DMS114 treated with DMSO at 0.1 percent for 48 hours (cell line): Measurements from ENCODE around the gene ABCG2.
"Not testable (repeated sequence)": the region's sequence is repeated elsewhere in the genome, so short reads cannot be mapped to it uniquely, and the experiment has no call there.

Source experiments
- DNase-seq: peaks from one replicate; lab custom pipeline; 2025; ENCODE audit not compliant: unreplicated experiment; lab: John Stamatoyannopoulos, UW

ABCG2 gene

GRCh38 chr4:88166608-88167007 is 8.2 kb upstream of the ABCG2 start:
- no peak for DNase-seq

DNA sequence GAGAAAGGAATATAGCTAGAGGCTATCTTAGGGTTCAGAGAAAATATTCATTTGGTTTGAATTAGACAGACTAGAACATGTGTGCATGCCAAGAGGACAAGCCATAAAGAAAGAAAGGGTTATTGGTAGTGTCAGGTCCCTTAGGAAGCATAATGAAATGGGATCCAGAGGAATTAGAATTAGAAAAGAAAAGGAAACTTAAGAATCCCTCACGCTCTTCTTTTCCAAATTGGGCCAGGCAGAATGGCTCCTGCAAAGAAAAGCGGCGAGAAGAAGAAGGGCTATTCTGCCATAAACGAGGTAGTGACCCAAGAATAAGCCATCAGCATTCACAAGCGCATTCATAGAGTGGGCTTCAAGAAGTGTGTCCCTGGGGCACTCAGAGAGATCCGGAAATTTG is 4.9 kb upstream of the ABCG2 start:
- no peak for DNase-seq

DNA sequence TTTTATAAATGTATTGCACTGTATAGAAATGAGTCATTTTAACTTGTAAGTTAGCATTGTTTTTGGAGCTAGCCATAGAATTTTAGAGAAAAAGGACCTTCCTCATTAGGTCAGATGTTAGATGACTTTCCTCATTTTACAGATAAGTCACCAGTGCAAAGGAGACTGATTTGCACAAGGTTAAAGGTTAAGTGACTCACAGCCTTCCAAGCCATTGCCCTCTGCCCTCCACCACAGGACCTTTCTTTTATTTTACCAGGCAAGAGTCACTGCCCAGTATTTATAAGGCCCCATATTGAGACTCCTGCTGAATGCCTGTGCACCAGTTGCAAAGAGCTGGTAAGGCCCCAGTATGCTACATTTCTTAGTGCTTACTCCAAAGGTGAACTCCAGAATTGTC is 4.2 kb upstream of the ABCG2 start:
- no peak for DNase-seq

DNA sequence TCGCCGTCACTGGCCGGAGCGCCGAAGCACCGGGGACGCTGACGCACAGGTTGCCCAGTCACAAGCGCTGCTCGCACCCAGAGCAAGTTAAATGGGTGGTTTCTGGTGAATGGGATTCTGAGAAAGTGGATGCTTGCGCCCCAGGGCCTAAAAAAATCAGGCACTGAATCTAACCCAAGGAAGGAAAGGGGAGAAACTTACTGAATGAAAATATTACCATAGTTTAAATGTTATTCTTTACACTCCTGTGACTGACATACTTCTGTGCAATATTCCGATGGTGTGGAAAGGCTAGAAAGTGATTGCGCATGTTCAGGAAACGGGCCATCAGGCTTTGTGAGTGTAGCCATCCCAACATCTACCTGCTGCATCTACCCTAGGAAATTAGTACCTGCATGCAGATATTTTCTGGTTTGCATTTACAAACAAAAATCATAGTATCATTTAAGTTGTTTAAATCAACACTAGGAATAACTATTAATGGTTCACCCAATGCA is 838 bp upstream of the ABCG2 start:
- no peak for DNase-seq

DNA sequence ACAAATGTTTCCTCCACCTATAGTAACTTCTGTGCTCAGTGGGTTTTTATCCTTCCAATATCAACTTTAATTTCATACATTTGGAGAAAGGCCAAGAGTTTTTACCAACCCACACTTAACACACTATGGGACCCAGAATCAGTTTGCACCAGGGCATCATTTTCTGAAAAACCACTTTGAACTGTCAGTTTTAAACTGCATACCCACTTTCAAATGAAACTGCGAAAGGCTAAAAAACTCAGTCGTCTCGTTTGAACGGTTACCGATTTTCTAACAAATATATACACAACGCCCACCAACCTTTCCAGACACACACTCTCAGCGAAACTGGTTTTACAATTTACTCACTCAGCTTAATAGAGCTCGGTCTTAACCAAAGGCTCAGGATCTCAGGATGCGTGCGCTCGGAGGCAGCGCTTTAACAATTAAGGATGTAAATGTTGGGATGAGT is 376 bp downstream of the ABCG2 start:
- DNase-seq: no peak

- not testable (repeated sequence) for DNase-seq
Measured at GRCh38 chr4:88152331-88152730, 6.1 kb downstream of the ABCG2 start.

DNA sequence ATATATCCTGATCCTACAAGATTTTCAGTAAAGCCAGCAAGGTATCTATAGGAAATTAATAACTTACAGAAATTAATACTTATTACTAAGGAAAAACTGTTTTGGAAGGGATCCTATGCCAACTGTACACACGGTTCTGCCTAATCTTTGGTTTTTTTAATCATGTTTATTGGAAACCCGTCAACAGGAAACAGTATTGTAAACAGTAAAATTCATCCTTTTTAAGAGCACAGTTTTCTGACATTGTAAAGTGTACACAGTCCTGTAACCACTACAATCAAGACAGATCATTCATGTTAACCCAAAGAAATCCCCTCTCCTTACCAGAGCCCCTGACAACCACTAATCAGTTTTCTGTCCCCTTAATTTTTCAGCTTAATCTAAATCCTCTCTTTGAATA is 9.9 kb downstream of the ABCG2 start:
- DNase-seq: no peak

GRCh38 chr4:88147799-88148217 is 10.6 kb downstream of the ABCG2 start:
- DNase-seq: no peak

- DNase-seq: no peak
Measured at GRCh38 chr4:88146891-88147290, 11.5 kb downstream of the ABCG2 start.

DNA sequence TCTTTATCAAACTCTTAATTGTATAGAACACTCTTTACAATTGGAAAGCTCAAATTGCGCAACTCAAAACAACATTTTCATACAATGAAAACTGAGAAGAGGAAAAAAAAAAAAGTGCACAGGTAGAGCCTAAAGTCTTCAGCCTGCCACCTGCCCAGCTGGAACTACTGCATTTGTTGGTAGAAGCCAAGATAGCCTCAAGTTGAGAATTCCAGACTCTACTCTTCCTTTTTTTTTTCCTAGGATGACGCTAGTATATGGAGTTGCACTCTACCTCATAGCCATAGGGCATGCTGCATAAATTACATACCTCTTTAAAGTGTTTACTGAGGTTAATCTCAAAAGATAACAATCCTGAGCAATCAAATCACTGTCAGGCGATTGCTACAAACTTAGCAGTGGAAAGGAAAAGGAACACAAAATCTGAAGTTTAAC is 13.6 kb downstream of the ABCG2 start:
- DNase-seq: no peak

DNA sequence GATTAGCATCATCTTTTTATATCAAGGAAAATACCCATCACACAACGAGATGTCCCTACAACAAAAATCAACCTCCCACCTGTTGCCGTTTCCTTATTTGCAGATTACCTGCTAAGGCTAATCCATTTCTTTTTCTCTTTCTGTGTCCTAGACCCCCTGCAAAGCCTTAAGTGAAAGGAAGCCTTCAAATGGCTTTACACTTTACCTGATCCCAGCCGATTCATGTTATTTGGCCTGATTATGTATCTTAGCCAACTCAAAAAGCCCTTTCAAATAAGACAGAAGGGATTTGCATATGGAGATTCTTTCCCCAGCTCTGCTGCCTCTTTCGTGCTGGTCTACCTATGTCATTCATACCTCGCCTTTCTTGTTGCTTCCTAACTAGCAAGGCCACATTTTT is 14.4 kb downstream of the ABCG2 start:
- no peak for DNase-seq

DNA sequence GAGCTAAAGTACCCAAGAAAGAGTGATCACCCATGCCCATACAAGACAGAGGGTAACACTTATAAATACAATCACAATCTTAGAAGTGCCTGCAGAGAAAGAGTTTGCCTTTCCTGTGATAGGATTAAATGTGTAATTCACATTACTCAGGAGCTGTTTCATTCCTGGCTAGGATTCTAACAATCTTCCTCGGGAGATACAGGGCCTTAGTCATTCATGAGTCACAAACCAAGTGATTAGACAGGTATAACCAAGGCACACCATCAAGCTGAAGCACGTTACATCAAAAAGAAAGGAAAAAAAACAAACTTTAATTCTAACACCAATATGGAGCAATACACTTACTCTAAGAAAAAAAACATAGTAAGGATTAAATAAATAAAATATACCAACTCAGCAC is 14.9 kb downstream of the ABCG2 start:
- DNase-seq: no peak

DNA sequence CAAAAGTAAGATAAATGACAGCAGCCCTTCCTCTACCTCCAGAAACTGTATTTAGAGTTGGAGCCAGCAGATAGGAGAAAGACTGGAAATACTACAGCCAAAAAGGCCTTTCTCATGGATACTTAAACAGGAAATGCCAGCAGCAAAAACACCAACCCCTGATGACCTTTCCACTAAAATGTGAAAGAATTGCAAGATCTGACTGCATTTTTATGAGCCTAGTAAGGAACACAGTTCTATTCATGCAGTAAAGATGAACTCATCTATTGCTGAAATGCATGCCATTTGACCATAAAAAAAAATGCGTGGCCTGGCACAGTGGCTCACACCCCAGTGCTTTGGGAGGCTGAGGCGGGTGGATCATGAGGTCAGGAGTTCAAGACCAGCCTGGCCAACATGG is 19.9 kb downstream of the ABCG2 start:
- DNase-seq: no peak

- no peak for DNase-seq
Measured at GRCh38 chr4:88137112-88137511, 21.3 kb downstream of the ABCG2 start.

DNA sequence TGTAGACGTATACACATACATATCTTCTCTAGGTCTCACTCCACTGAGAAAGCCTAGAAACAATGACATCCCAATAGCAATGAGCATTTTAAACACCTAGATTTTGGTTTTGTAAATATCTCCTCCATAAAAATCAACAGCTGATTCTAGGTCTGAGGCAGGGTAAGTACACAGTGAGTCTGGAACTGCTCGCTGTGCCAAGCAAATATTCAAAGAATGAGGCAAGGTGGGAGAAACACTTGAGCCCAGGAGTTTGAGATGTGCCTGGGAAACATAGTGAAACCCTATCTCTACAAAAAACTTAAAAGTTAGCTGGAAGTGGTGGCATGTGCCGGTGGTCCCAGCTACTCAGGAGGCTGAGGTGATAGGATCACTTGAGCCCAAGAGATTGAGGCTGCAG is 22.2 kb downstream of the ABCG2 start:
- no peak for DNase-seq

- DNase-seq: no peak
Measured at GRCh38 chr4:88135356-88135663, 23.1 kb downstream of the ABCG2 start.

DNA sequence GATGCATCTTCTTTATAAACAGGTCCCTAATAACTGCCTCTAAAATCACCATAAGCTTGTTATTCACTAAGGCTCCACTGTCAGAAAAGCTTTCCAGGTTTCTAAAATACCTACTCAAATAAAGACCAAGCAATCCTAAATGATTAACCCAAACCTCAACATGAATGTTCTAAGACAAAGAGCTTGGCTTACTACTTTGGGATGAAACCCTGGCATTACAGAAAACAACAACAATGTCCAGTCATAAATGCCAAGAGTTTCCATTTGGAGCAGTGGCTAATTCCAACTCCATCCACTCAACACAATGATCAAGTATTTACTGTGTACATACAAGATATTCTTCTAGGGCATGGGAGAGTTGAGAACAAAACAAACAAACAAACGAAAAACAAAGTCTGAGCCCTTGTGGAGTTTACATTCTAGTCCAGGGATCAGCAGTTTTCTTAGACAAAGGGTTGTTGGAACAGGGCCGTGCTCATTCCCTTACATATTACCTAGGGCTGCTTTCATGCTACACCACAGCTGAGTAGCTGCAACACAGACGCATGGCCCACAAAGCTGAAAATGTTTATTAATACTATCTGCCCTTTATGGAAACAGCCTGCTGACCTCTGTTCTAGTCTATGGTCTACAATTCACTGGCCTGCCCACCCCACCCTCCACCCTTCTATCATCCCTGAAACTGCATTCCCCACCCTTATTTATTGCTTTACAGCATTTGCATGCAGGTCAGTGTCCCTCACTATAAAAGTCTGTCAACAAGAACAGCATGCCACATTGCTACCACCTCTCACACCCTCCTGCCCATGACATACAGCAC is 23.7 kb downstream of the ABCG2 start:
- no peak for DNase-seq

- no peak for DNase-seq
Measured at GRCh38 chr4:88134111-88134510, 24.3 kb downstream of the ABCG2 start.

DNA sequence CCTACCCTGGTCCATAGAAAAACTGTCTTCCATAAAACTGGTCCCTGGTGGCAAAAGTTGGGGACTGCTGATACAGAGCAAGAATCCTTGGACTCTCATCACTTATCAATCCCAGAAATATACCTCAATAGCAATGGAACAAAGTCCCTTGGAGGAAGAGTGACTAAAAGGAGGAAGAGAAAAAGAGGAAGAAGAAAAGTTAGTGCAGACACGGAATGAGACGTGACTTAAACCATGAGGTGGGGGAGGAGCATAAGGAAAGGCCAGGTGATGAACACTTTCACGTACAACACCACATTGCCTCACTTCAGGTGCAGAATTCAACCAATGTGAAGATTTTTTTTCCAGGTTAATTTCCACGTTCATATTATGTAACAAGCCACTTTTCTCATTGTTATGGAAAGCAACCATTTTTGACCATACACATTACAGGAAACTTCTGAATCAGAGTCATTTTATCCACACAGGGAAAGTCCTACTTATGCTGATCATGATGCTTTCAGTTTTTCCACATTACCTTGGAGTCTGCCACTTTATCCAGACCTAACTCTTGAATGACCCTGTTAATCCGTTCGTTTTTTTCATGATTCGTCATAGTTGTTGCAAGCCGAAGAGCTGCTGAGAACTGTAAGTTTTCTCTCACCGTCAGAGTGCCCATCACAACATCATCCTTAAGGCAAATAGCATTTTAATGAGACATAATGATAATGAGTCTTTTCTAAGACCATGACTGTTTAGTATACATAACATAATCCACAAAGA is 27.7 kb downstream of the ABCG2 start:
- no peak for DNase-seq

DNA sequence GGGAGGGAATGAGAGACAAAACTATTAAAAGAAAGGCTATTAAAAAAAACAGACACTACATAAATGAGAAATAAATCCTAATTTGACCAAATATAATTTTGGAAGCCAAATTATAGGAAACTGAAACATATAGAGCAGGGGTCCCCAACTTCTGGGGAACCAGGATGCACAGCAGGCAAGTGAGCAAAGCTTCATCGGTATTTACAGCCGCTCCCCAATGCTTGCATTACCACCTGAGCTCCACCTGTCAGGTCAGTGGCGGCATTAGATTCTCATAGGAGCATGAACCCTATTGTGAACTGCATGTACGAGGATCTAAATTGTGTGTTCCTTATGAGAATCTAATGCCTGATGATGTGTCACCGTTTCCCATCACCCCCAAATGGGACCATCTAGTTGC is 28.4 kb downstream of the ABCG2 start:
- DNase-seq: no peak

DNA sequence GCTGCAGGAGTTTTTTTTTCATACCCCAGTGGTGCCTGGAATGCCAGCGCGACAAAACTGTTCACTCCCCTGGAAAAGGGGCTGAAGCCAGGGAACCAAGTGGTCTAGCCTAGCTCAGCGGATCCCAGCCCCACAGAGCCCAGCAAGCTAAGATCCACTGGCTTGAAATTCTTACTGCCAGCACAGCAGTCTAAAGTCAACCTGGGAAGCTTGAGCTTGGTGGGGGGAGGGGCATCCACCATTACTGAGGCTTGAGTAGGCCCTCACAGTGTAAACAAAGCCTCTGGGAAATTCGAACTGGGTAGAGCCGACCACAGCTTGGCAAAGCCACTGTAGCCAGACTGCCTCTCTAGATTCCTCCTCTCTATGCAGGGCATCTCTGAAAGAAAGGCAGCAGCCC is 36.2 kb downstream of the ABCG2 start:
- DNase-seq: not testable (repeated sequence)

DNA sequence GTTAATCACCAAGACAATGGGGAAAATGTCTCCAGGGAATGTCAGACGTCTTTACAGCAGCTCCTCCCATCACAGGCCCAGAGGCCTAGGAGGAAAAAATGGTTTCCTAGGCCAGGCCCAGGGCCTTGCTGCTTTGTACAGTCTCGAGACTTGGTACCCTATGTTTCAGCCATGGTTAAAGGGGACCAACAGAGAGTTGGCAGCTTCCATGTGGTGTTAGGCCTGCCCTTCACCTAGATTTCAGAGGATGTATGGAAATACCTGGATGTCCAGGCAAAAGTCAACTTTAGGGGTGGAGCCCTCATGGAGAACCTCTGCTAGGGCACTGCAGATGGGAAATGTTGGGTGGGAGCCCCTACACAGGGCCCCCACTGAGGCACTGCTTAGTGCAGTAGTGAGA is 38.5 kb downstream of the ABCG2 start:
- no peak for DNase-seq
